Keratinocyte (primary cell): ENCODE results near the gene DMRTA2. TPM values are rescaled to one million over a fixed set of nuclear protein-coding genes. Genes with fewer than 3 reads are reported as not detected.

Source experiments
- DNase-seq: peaks from one replicate; pipeline ENCODE4 v3.0.0-alpha.2; 2011; ENCODE audit warnings: low read depth, missing footprints, low spot score
- FAIRE-seq: peaks from 2 replicates; lab custom pipeline; 2011; peaks lifted over from hg19 to GRCh38; lab: Jason Lieb, UNC
- H2AFZ ChIP-seq: 2 replicates; pipeline ENCODE4 v1.6.0; 2012; ENCODE audit warnings: low read length, control low read depth, inconsistent platforms; ENCODE audit not compliant: control insufficient read depth
- H3K27ac ChIP-seq: 2 replicates; pipeline ENCODE4 v1.5.1; 2011; ENCODE audit warnings: low read length; ENCODE audit not compliant: control insufficient read depth, insufficient read depth
- H3K27me3 ChIP-seq: 3 replicates; pipeline ENCODE4 v1.6.0; 2011; ENCODE audit warnings: low read length; ENCODE audit not compliant: control insufficient read depth, insufficient read depth; ENCODE audit errors: extremely low read depth
- H3K36me3 ChIP-seq, 2 experiments: 2 replicates in 1 of 2; 3 replicates in 1 of 2; pipeline ENCODE4 v1.5.1; 2011; ENCODE audit warnings: low read length in 2 of 2, mild to moderate bottlenecking in 1 of 2; ENCODE audit not compliant: control insufficient read depth in 2 of 2, insufficient read depth in 2 of 2; ENCODE audit errors: extremely low read depth in 1 of 2
- H3K4me1 ChIP-seq: 3 replicates; pipeline ENCODE4 v1.5.1; 2011; ENCODE audit warnings: low read length; ENCODE audit not compliant: control insufficient read depth, insufficient read depth; ENCODE audit errors: extremely low read depth
- H3K4me2 ChIP-seq: 3 replicates; pipeline ENCODE4 v1.6.0; 2011; ENCODE audit warnings: low read depth, low read length; ENCODE audit not compliant: control insufficient read depth, insufficient read depth; ENCODE audit errors: extremely low read depth
- H3K4me3 ChIP-seq, 3 experiments: fragments of 200-600 bp in 1 of 3; sonication (generic) in 1 of 3; 2 replicates in 2 of 3; 3 replicates in 1 of 3; pipeline ENCODE4 v1.5.1; 2011 to 2016; ENCODE audit warnings: low read length in 3 of 3, mild to moderate bottlenecking in 3 of 3, control low read depth in 2 of 3, inconsistent platforms in 1 of 3, low read depth in 1 of 3, mixed read lengths in 1 of 3, mixed run types in 1 of 3, moderate library complexity in 1 of 3; ENCODE audit not compliant: control insufficient read depth in 2 of 3, insufficient read depth in 2 of 3; ENCODE audit errors: extremely low read depth in 1 of 3
- H3K79me2 ChIP-seq: 2 replicates; pipeline ENCODE4 v1.6.0; 2012; ENCODE audit warnings: low read length; ENCODE audit not compliant: control insufficient read depth, insufficient read depth
- H3K9ac ChIP-seq: 3 replicates; pipeline ENCODE4 v1.6.0; 2011; ENCODE audit warnings: low read length; ENCODE audit not compliant: control insufficient read depth, insufficient read depth; ENCODE audit errors: extremely low read depth
- H3K9me1 ChIP-seq: 3 replicates; pipeline ENCODE4 v1.6.0; 2011; ENCODE audit warnings: low read length; ENCODE audit not compliant: control insufficient read depth, insufficient read depth; ENCODE audit errors: extremely low read depth
- H3K9me3 ChIP-seq: 2 replicates; pipeline ENCODE4 v1.5.1; 2012; ENCODE audit warnings: low read depth, low read length; ENCODE audit not compliant: control insufficient read depth
- H4K20me1 ChIP-seq: 3 replicates; pipeline ENCODE4 v1.6.0; 2011; ENCODE audit warnings: low read length; ENCODE audit not compliant: control insufficient read depth, insufficient read depth; ENCODE audit errors: extremely low read depth
- EZH2 ChIP-seq: IDR thresholded peaks from one replicate; pipeline ENCODE4 v1.6.1; 2012; ENCODE audit warnings: inconsistent platforms, mild to moderate bottlenecking, low read length, moderate library complexity
- dilution Hi-C: fragments of 300-500 bp; cut with MboI; formaldehyde crosslinking; loops from one replicate; pipeline ENCODE4 v1.7.0; 2020; ENCODE audit warnings: low sequenced_read_pairs; ENCODE audit not compliant: extremely low pct_ligation_motif_present
- polyA plus RNA-seq, 5 experiments: library from polyadenylated mRNA; depleted of rRNA in 3 of 5; stranded (reverse) in 3 of 5; stranded (forward) in 1 of 5; unstranded in 1 of 5; fragments of >200 nt; gene quantifications; 1 replicate in 1 of 5; 2 replicates in 3 of 5; 3 replicates in 1 of 5; pipeline versions ENCODE4 v1.2.1 to v1.2.3, GENCODE V29; 2011 to 2012; ENCODE audit warnings: missing spikeins in 2 of 5, low read depth in 1 of 5, low replicate concordance in 1 of 5
- TF ChIP-seq, protein P1 (sequence below), 3 experiments: IDR thresholded peaks in 1 of 3; conservative IDR thresholded peaks in 1 of 3; optimal IDR thresholded peaks in 1 of 3; 2 replicates in 2 of 3; 3 replicates in 1 of 3; pipeline versions ENCODE3 to v1.5.1; 2011; ENCODE audit warnings: low read length in 3 of 3, mild to moderate bottlenecking in 3 of 3, moderate library complexity in 2 of 3, control low read depth in 1 of 3, inconsistent platforms in 1 of 3; ENCODE audit not compliant: insufficient read depth in 2 of 3; ENCODE audit errors: extremely low read depth in 1 of 3

Gene DMRTA2
- polyA plus RNA-seq, 1 donor (not counting 4 experiments of a cell fraction or from before 2014, with no cell fraction given), result 0.01 TPM

DNA sequence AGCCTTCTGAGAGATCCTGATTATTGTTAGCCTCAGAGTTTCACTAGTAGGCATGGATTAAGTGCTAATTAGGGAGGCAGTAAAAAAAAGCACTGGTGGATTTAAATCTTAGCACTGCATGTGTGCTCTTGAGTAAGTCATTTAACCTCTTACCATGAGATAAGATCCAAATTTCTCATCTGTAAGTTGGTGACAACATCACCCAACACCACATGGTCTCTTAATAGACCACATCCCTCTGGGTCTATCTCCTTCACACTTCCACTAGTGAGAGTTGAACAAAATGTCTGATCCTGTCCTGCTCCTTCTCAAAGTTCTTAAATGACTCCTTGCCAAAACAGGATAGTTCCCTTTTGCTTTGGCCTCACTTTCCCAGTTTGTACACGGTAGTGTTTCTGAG lies 29.5 kb upstream of the DMRTA2 start:
- no peaks in the 10 kb centered on the region for H4K20me1 ChIP-seq
- no peak for FAIRE-seq
- no peaks in the 10 kb centered on the region for H3K27me3 ChIP-seq
- H3K9ac ChIP-seq, result no peak overlapping the region
- H3K4me3 ChIP-seq, result no peak overlapping the region
- H2AFZ ChIP-seq, result no peak overlapping the region
- dilution Hi-C loops, result no loop called here
- no peak for DNase-seq
- no peaks in the 10 kb centered on the region for H3K4me1 ChIP-seq
- no peak overlapping the region for H3K27ac ChIP-seq
- TF ChIP-seq EZH2, result no peak
- TF ChIP-seq, protein P1, sequence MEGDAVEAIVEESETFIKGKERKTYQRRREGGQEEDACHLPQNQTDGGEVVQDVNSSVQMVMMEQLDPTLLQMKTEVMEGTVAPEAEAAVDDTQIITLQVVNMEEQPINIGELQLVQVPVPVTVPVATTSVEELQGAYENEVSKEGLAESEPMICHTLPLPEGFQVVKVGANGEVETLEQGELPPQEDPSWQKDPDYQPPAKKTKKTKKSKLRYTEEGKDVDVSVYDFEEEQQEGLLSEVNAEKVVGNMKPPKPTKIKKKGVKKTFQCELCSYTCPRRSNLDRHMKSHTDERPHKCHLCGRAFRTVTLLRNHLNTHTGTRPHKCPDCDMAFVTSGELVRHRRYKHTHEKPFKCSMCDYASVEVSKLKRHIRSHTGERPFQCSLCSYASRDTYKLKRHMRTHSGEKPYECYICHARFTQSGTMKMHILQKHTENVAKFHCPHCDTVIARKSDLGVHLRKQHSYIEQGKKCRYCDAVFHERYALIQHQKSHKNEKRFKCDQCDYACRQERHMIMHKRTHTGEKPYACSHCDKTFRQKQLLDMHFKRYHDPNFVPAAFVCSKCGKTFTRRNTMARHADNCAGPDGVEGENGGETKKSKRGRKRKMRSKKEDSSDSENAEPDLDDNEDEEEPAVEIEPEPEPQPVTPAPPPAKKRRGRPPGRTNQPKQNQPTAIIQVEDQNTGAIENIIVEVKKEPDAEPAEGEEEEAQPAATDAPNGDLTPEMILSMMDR (optimal IDR thresholded peaks at IDR 0.05 in 1 of 3, IDR thresholded peaks at IDR 0.05 in 1 of 3, conservative IDR thresholded peaks at IDR 0.05 in 1 of 3; ENCODE audit: extremely low read depth in 1 of 3, insufficient read depth in 2 of 3, low read length in 3 of 3), result no peak
- H3K36me3 ChIP-seq, result no peaks in the 10 kb centered on the region
- no peak overlapping the region for H3K4me2 ChIP-seq
- no peaks in the 10 kb centered on the region for H3K9me3 ChIP-seq
- H3K79me2 ChIP-seq, result no peaks in the 10 kb centered on the region
- no peaks in the 10 kb centered on the region for H3K9me1 ChIP-seq

DNA sequence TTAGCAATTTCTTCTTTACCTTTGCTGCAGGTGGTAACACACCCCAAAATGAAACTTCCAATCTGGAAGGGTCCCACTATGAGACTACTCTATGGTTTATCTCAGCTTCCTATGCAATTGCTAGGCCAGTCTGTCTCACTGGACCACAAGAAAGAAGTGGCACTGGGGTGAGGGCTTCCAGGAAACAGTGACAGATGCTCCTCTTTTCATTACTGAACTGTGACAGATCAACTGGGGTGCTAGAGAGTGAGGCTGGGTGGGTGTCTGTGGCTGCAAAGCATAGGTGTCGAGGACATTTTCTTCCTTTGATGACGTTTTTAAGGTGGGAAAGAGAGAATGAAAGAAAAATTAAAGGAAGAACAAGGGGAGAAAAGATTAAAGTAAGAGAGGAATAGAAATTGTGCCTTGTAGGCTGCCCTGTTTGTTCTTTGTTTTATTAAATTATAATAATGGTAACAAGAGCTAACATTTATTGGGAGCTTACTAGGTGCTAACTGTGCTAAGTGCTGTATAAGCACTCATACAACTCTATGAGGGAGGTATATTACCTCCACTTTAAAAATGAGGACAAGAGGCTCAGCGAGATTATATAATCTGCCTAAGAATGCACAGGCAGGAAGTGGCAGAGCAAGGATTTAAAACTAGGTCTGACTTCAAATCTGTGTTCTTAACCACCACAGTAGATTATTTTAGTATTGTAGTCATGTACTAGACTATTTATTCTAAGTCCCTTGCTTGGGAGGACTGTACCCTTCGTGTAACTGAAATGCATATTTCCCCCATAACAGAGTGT lies 27.8 kb upstream of the DMRTA2 start:
- H3K27ac ChIP-seq, result no peak overlapping the region
- H3K27me3 ChIP-seq, result no peaks in the 10 kb centered on the region
- no peaks in the 10 kb centered on the region for H3K9me1 ChIP-seq
- no peaks in the 10 kb centered on the region for H3K4me1 ChIP-seq
- DNase-seq (no peak), FAIRE-seq (no peak)
- no peak overlapping the region for H2AFZ ChIP-seq
- H3K4me2 ChIP-seq, result no peak overlapping the region
- no peaks in the 10 kb centered on the region for H3K79me2 ChIP-seq
- H3K4me3 ChIP-seq, result no peak overlapping the region
- dilution Hi-C loops, result no loop called here
- H4K20me1 ChIP-seq, result no peaks in the 10 kb centered on the region
- no peaks in the 10 kb centered on the region for H3K36me3 ChIP-seq
- H3K9me3 ChIP-seq, result no peaks in the 10 kb centered on the region
- TF ChIP-seq EZH2, result no peak
- TF ChIP-seq, protein P1 (optimal IDR thresholded peaks at IDR 0.05 in 1 of 3, IDR thresholded peaks at IDR 0.05 in 1 of 3, conservative IDR thresholded peaks at IDR 0.05 in 1 of 3; ENCODE audit: extremely low read depth in 1 of 3, insufficient read depth in 2 of 3, low read length in 3 of 3), result no peak
- no peak overlapping the region for H3K9ac ChIP-seq
